T-cell (primary cell): ENCODE data around the gene DDR2. TPM values are rescaled to one million over a fixed set of nuclear protein-coding genes. Genes with fewer than 3 reads are reported as not detected.

Source experiments
- ATAC-seq, 4 experiments: fragments of 200-7000 bp in 3 of 4; fragments of 150-1000 bp in 1 of 4; cut with Tn5 transposase; replicated peaks in 1 of 4; 1 replicate in 3 of 4; 2 replicates in 1 of 4; pipeline ENCODE4 v1.10.0; 2021; ENCODE audit warnings: moderate library complexity in 3 of 4, mild to moderate bottlenecking in 2 of 4, moderate number of reproducible peaks in 1 of 4
- CTCF ChIA-PET, 2 donors: fragments of 300-600 bp; sonication (Branson Sonifier 250); formaldehyde crosslinking; loops; one replicate each; lab custom pipeline; 2022; ENCODE audit warnings: antibody characterized with exemption in 2 of 2; lab: Charles Lee
- POLR2A ChIA-PET, 2 donors: fragments of 300-600 bp; sonication (Branson Sonifier 250); formaldehyde crosslinking; loops; one replicate each; lab custom pipeline; 2022; ENCODE audit warnings: antibody characterized with exemption in 2 of 2; lab: Charles Lee
- DNase-seq, 35 experiments: peaks; one replicate each; pipeline versions ENCODE4 v3.0.0 to v3.0.0-alpha.2; 2013 to 2023
- H3K27ac ChIP-seq: one replicate; pipeline ENCODE4 v1.5.1; 2013; ENCODE audit warnings: low read length
- H3K27me3 ChIP-seq, 2 experiments: replicated peaks in 1 of 2; 1 replicate in 1 of 2; 2 replicates in 1 of 2; pipeline versions ENCODE4 v1.6.1 to v1.7.0; 2013; ENCODE audit warnings: low read length in 1 of 2, mixed read lengths in 1 of 2; ENCODE audit not compliant: control insufficient read depth in 2 of 2, insufficient read depth in 2 of 2; ENCODE audit errors: extremely low read depth in 1 of 2
- H3K36me3 ChIP-seq, 2 donors: 1 replicate in 1 of 2; 2 replicates in 1 of 2; pipeline versions ENCODE4 v1.6.1 to v1.7.0; 2013; ENCODE audit warnings: low read length in 1 of 2; ENCODE audit not compliant: control insufficient read depth in 2 of 2, insufficient read depth in 1 of 2; ENCODE audit errors: extremely low read depth in 1 of 2
- H3K4me1 ChIP-seq, 2 experiments: 1 replicate in 1 of 2; 2 replicates in 1 of 2; pipeline versions ENCODE4 v1.6.1 to v1.7.0; 2013; ENCODE audit warnings: low read length in 2 of 2, mixed read lengths in 1 of 2; ENCODE audit not compliant: insufficient read depth in 2 of 2, control insufficient read depth in 1 of 2; ENCODE audit errors: extremely low read depth in 1 of 2
- H3K4me3 ChIP-seq, 2 donors: 1 replicate in 1 of 2; 2 replicates in 1 of 2; pipeline versions ENCODE4 v1.5.1 to v1.7.0; 2013; ENCODE audit warnings: mild to moderate bottlenecking in 2 of 2, low read length in 1 of 2, moderate library complexity in 1 of 2; ENCODE audit not compliant: control insufficient read depth in 1 of 2; ENCODE audit errors: extremely low read depth in 1 of 2
- H3K9me3 ChIP-seq: 2 replicates; pipeline ENCODE4 v1.7.0; 2013
- H3K27ac Mint-ChIP-seq, 2 donors: one replicate each; pipeline ENCODE4 v1.8.0; 2020 to 2021; ENCODE audit warnings: mild to moderate bottlenecking in 2 of 2, mixed read lengths in 2 of 2
- H3K27me3 Mint-ChIP-seq, 2 donors: one replicate each; pipeline ENCODE4 v1.8.0; 2021 to 2022; ENCODE audit warnings: mixed read lengths in 2 of 2
- H3K36me3 Mint-ChIP-seq: one replicate; pipeline ENCODE4 v1.8.0; 2021; ENCODE audit warnings: mixed read lengths
- H3K4me1 Mint-ChIP-seq, 3 donors: one replicate each; pipeline ENCODE4 v1.8.0; 2020 to 2022; ENCODE audit warnings: mixed read lengths in 3 of 3, mild to moderate bottlenecking in 1 of 3
- H3K4me3 Mint-ChIP-seq, 3 donors: one replicate each; pipeline ENCODE4 v1.8.0; 2020 to 2022; ENCODE audit warnings: mild to moderate bottlenecking in 3 of 3, mixed read lengths in 3 of 3, moderate library complexity in 3 of 3
- H3K9me3 Mint-ChIP-seq, 3 donors: one replicate each; pipeline ENCODE4 v1.8.0; 2020 to 2022; ENCODE audit warnings: mixed read lengths in 3 of 3
- WGBS: methylation state at CpG from one replicate; pipeline ENCODE4 v1.1.5; 2013; ENCODE audit warnings: missing lambda C conversion rate; ENCODE audit not compliant: insufficient coverage; 5-methylcytosine and 5-hydroxymethylcytosine counted together
- total RNA-seq, 35 experiments: library from RNA in 6 of 35; stranded (reverse) in 6 of 35; fragments of 120-200 nt in 1 of 35; gene quantifications; one replicate each; pipeline versions ENCODE4 v1.2.1 to v1.2.4 and lab custom pipeline; 2013 to 2026

DDR2 gene
- total RNA-seq, 5 donors from 2014 or later (not counting 1 experiment from before 2014, with no cell fraction given) = 0.28 to 0.67 (median 0.59) TPM

GRCh38 chr1:162829268-162829667, 197.0 kb downstream of the DDR2 start:
- ATAC-seq (no peak), DNase-seq (no peak)
- no peaks in the 10 kb centered on the region for H3K4me1 Mint-ChIP-seq
- Histone ChIP-seq H3K9me3 (no peaks in the 10 kb centered on the region), H3K27me3 (peaks cover 2% of the 10 kb centered on the region in 2 experiments), H3K36me3 (no peaks in the 10 kb centered on the region), H3K27ac (no peak overlapping the region), H3K4me3 (no peak overlapping the region), H3K4me1 (no peaks in the 10 kb centered on the region)
- H3K4me3 Mint-ChIP-seq = no peak overlapping the region
- ChIA-PET CTCF (interaction anchor here in 1 of 2 donors (0.6 kb wide), 1 partner anchor 843 kb away, joined by 3 read pairs; no protein-coding TSS in a partner anchor), POLR2A (no interaction called here)
- WGBS = no CpG with 5 or more reads among the region's 1 CpG
- H3K27ac Mint-ChIP-seq = peak overlapping the region in 1 of 2 donors; percentile 63
- no peaks in the 10 kb centered on the region for H3K36me3 Mint-ChIP-seq
- no peaks in the 10 kb centered on the region for H3K9me3 Mint-ChIP-seq
- peaks cover 21 to 28% of the 10 kb centered on the region in 2 donors for H3K27me3 Mint-ChIP-seq

- H3K4me3 Mint-ChIP-seq = no peak overlapping the region
- POLR2A ChIA-PET = no interaction called here
These were observed 200.2 kb downstream of the DDR2 start for GRCh38 chr1:162832470-162832869.

GRCh38 chr1:162835157-162835899, 203.1 kb downstream of the DDR2 start:
- peaks cover 10 to 14% of the 10 kb centered on the region in 2 donors for H3K27me3 Mint-ChIP-seq
- H3K4me3 ChIP-seq = no peak overlapping the region
- H3K4me3 Mint-ChIP-seq = no peak overlapping the region
- no peaks in the 10 kb centered on the region for H3K36me3 ChIP-seq
- H3K4me1 ChIP-seq = no peaks in the 10 kb centered on the region
- H3K9me3 ChIP-seq = no peaks in the 10 kb centered on the region
- POLR2A ChIA-PET = no interaction called here
- ATAC-seq (no peak), DNase-seq (no peak)
- H3K27ac Mint-ChIP-seq = no peak overlapping the region
- 21% methylated on average over 2 of the region's 3 CpGs for WGBS
- no peaks in the 10 kb centered on the region for H3K4me1 Mint-ChIP-seq
- no peaks in the 10 kb centered on the region for H3K27me3 ChIP-seq
- peak overlapping the region; percentile 5 for H3K27ac ChIP-seq
- CTCF ChIA-PET = no interaction called here
- H3K9me3 Mint-ChIP-seq = peaks cover 0 to 19% (median 16%) of the 10 kb centered on the region in 3 donors
- H3K36me3 Mint-ChIP-seq = peaks cover 8% of the 10 kb centered on the region

More at GRCh38 chr1:162832470-162832869, 200.2 kb downstream of the DDR2 start:
- ATAC-seq (no peak), DNase-seq (no peak)
- WGBS = 96% methylated on average over 2 of the region's 3 CpGs
- no peak overlapping the region for H3K27ac Mint-ChIP-seq
- H3K36me3 Mint-ChIP-seq = no peaks in the 10 kb centered on the region
- H3K36me3 ChIP-seq = no peaks in the 10 kb centered on the region
- H3K27me3 Mint-ChIP-seq = peaks cover 12% of the 10 kb centered on the region in 2 donors
- H3K27ac ChIP-seq = no peak overlapping the region
- H3K9me3 Mint-ChIP-seq = no peaks in the 10 kb centered on the region
- no peaks in the 10 kb centered on the region for H3K27me3 ChIP-seq
- CTCF ChIA-PET = no interaction called here
- H3K4me1 Mint-ChIP-seq = no peaks in the 10 kb centered on the region
- no peak overlapping the region for H3K4me3 ChIP-seq
- H3K9me3 ChIP-seq = no peaks in the 10 kb centered on the region
- H3K4me1 ChIP-seq = no peaks in the 10 kb centered on the region

Other genes with a start within 250 kb of the DDR2 start
- 1 to 10 TPM in 1 of 5 donors, under 1 TPM in 4; 0.20 to 1.5 (median 0.66) TPM for gene SH2D1B, start 220.3 kb upstream of the DDR2 start, total RNA-seq
- 10 to 100 TPM; 55.8 to 65.8 (median 60.0) TPM for gene UHMK1, start 134.6 kb upstream of the DDR2 start, total RNA-seq
- 10 to 100 TPM; 16.7 to 39.1 (median 19.2) TPM for gene UAP1, start 70.7 kb upstream of the DDR2 start, total RNA-seq
- 10 to 100 TPM; 22.0 to 29.6 (median 26.8) TPM for gene HSD17B7, start 158.2 kb downstream of the DDR2 start, total RNA-seq
- gene CCDC190, start 228.7 kb downstream of the DDR2 start, total RNA-seq = not detected